GM12878 (cell line): Measurements from ENCODE around the gene HSD11B1. TPM values are rescaled to one million over a fixed set of nuclear protein-coding genes. Genes with fewer than 3 reads are reported as not detected.

Experiments used
- ATAC-seq: fragments of 200-7000 bp; cut with Tn5 transposase; 3 replicates; pipeline ENCODE4 v1.9.1; 2020; ENCODE audit warnings: mild to moderate bottlenecking, moderate library complexity
- BruUV-seq: library from RNA; stranded (reverse); fragments of 400-500 nt; replicated peaks from 2 replicates; lab custom pipeline; 2021; lab: Mats Ljungman, UMichigan
- CTCF ChIA-PET: fragments of 300-600 bp; sonication (Branson Sonifier 250); formaldehyde crosslinking; extraction: SDS; loops from one replicate; lab custom pipeline; 2021; ENCODE audit warnings: inconsistent platforms; lab: Yijun Ruan, JAX
- POLR2A ChIA-PET: fragments of 350-600 bp; formaldehyde crosslinking; extraction: SDS; loops from one replicate; lab custom pipeline; 2021; ENCODE audit warnings: inconsistent platforms; lab: Charles Lee
- RAD21 ChIA-PET: fragments of 300-600 bp; sonication (Branson Sonifier 250); formaldehyde crosslinking; loops from one replicate; lab custom pipeline; 2023; ENCODE audit warnings: antibody characterized with exemption; ENCODE audit not compliant: unreplicated experiment; lab: Charles Lee
- SMC1A ChIA-PET: fragments of 300-600 bp; sonication (Branson Sonifier 250); formaldehyde crosslinking; loops from one replicate; lab custom pipeline; 2023; ENCODE audit not compliant: unreplicated experiment, uncharacterized antibody; lab: Charles Lee
- DNase-seq: peaks from one replicate; pipeline ENCODE4 v3.0.0-alpha.2; 2011; ENCODE audit warnings: low read depth, low spot score
- FAIRE-seq: peaks from 3 replicates; lab custom pipeline; 2011; peaks lifted over from hg19 to GRCh38; lab: Jason Lieb, UNC
- H2AFZ ChIP-seq: 2 replicates; pipeline ENCODE4 v1.6.0; 2011; ENCODE audit warnings: low read depth, low read length, control low read depth; ENCODE audit not compliant: control insufficient read depth
- H3K27ac ChIP-seq: 2 replicates; pipeline ENCODE4 v1.5.1; 2011; ENCODE audit warnings: control low read depth; ENCODE audit not compliant: control insufficient read depth, insufficient read depth
- H3K27me3 ChIP-seq, 2 experiments: replicated peaks in 1 of 2; 2 replicates each; pipeline versions ENCODE4 v1.6.0 to v1.6.1; 2011; ENCODE audit warnings: low read length in 1 of 2; ENCODE audit not compliant: control insufficient read depth in 2 of 2, insufficient read depth in 2 of 2
- H3K36me3 ChIP-seq, 2 experiments: 2 replicates each; pipeline ENCODE4 v1.5.1; 2011; ENCODE audit warnings: low read length in 1 of 2; ENCODE audit not compliant: control insufficient read depth in 2 of 2, insufficient read depth in 2 of 2
- H3K4me1 ChIP-seq: 2 replicates; pipeline ENCODE4 v1.6.1; 2011; ENCODE audit warnings: mild to moderate bottlenecking, low read length, moderate library complexity, mixed read lengths; ENCODE audit not compliant: control insufficient read depth, insufficient read depth
- H3K4me2 ChIP-seq: 2 replicates; pipeline ENCODE4 v1.6.0; 2011; ENCODE audit warnings: control low read depth; ENCODE audit not compliant: control insufficient read depth, insufficient read depth
- H3K4me3 ChIP-seq: fragments of 200-600 bp; sonication (generic); 2 replicates; pipeline ENCODE4 v1.5.1; 2016
- H3K79me2 ChIP-seq: 2 replicates; pipeline ENCODE4 v1.6.0; 2011; ENCODE audit warnings: low read length; ENCODE audit not compliant: control insufficient read depth, insufficient read depth
- H3K9ac ChIP-seq: 2 replicates; pipeline ENCODE4 v1.8.0; 2011; ENCODE audit warnings: low read length, control low read depth, mixed read lengths; ENCODE audit not compliant: control insufficient read depth, insufficient read depth
- H3K9me3 ChIP-seq: replicated peaks from 3 replicates; pipeline ENCODE4 v1.5.1; 2011; ENCODE audit warnings: mild to moderate bottlenecking, low read length; ENCODE audit not compliant: control insufficient read depth, insufficient read depth
- H4K20me1 ChIP-seq: 2 replicates; pipeline ENCODE4 v1.6.0; 2011; ENCODE audit not compliant: control insufficient read depth, insufficient read depth
- ASH2L ChIP-seq: fragments of 300-600, 200-600 bp; sonication (generic); IDR thresholded peaks from 2 replicates; pipeline ENCODE4 v1.6.1; 2017; ENCODE audit warnings: low read depth, mild to moderate bottlenecking, borderline replicate concordance
- DPF2 ChIP-seq: fragments of 450-650 bp; IDR thresholded peaks from 2 replicates; pipeline ENCODE4 v1.6.1; 2017; ENCODE audit warnings: mild to moderate bottlenecking
- E2F4 ChIP-seq: IDR thresholded peaks from 2 replicates; pipeline ENCODE4 v1.6.1; 2012; ENCODE audit warnings: low read depth, low read length, improper control_type of control experiment
- EGR1 ChIP-seq, 2 experiments: IDR thresholded peaks; 1 replicate in 1 of 2; 2 replicates in 1 of 2; pipeline ENCODE4 v1.6.1; 2011 to 2012; ENCODE audit warnings: low read depth in 2 of 2, low read length in 2 of 2, borderline replicate concordance in 1 of 2, mild to moderate bottlenecking in 1 of 2, moderate library complexity in 1 of 2
- HDGF ChIP-seq: fragments of 450-650 bp; IDR thresholded peaks from 2 replicates; pipeline ENCODE4 v1.6.1; 2016; ENCODE audit warnings: antibody characterized with exemption
- IKZF1 ChIP-seq: fragments of 450-650 bp; conservative IDR thresholded peaks from 2 replicates; pipeline ENCODE4 v1.6.1; 2017; ENCODE audit warnings: antibody characterized with exemption, mild to moderate bottlenecking
- MEF2A ChIP-seq: IDR thresholded peaks from 2 replicates; pipeline ENCODE4 v1.6.1; 2011; ENCODE audit warnings: low read depth, mild to moderate bottlenecking, low read length, moderate library complexity; ENCODE audit not compliant: insufficient read depth
- NBN ChIP-seq: fragments of 450-650 bp; IDR thresholded peaks from 2 replicates; pipeline ENCODE4 v1.6.1; 2016
- NFYB ChIP-seq: IDR thresholded peaks from 2 replicates; pipeline ENCODE4 v1.6.1; 2011; ENCODE audit warnings: low read depth, mild to moderate bottlenecking, low read length, improper control_type of control experiment, moderate library complexity; ENCODE audit not compliant: insufficient read depth
- NR2C2 ChIP-seq: IDR thresholded peaks from 2 replicates; pipeline ENCODE4 v1.6.1; 2011; ENCODE audit warnings: borderline replicate concordance, low read depth; ENCODE audit not compliant: control insufficient read depth, insufficient read length
- SPI1 ChIP-seq: IDR thresholded peaks from 2 replicates; pipeline ENCODE4 v1.6.1; 2011; ENCODE audit warnings: low read depth, mild to moderate bottlenecking, low read length, moderate library complexity, borderline replicate concordance; ENCODE audit not compliant: insufficient read depth
- SREBF1 ChIP-seq: IDR thresholded peaks from 2 replicates; pipeline ENCODE4 v1.6.1; 2012; ENCODE audit warnings: mild to moderate bottlenecking, low read length
- USF1 ChIP-seq: IDR thresholded peaks from 2 replicates; pipeline ENCODE4 v1.6.1; 2011; ENCODE audit warnings: borderline replicate concordance, low read depth, mild to moderate bottlenecking, moderate library complexity, mixed read lengths, low read length; ENCODE audit not compliant: insufficient read depth; ENCODE audit errors: extremely low read length
- ZNF207 ChIP-seq: fragments of 450-650 bp; IDR thresholded peaks from 2 replicates; pipeline ENCODE4 v1.6.1; 2014; ENCODE audit warnings: antibody characterized with exemption, mild to moderate bottlenecking, borderline replicate concordance
- WGBS: methylation state at CpG from one replicate; pipeline ENCODE4 v1.1.6; 2016; ENCODE audit warnings: low lambda C conversion rate; ENCODE audit not compliant: insufficient replicate concordance, insufficient coverage; ENCODE audit errors: missing lambda C conversion rate; 5-methylcytosine and 5-hydroxymethylcytosine counted together
- in situ Hi-C: fragments of 300-500 bp; cut with MboI; formaldehyde crosslinking; loops from 9 replicates; pipeline ENCODE4 v1.14.3; 2018; ENCODE audit warnings: mixed read lengths
- intact Hi-C: fragments of 100-400 bp; cut with micrococcal nuclease; formaldehyde crosslinking; loops from one replicate; pipeline ENCODE4 v1.14.2; 2022; ENCODE audit not compliant: unreplicated experiment
- polyA plus RNA-seq, 11 experiments: library from polyadenylated mRNA; depleted of rRNA in 4 of 11; unstranded in 6 of 11; stranded (reverse) in 5 of 11; fragments of >200 nt; fragmentation: Nextera tagmentation in 4 of 11; fragmentation: Illumina TruSeq in 1 of 11; extraction: Ambion mirVana in 4 of 11; extraction: Trizol in 1 of 11; gene quantifications; 1 replicate in 1 of 11; 2 replicates in 10 of 11; pipeline versions ENCODE4 v1.2.1 to v1.2.3, GENCODE V29; 2011 to 2016; ENCODE audit warnings: inconsistent platforms in 2 of 11, missing spikeins in 2 of 11, low read depth in 1 of 11
- total RNA-seq, 4 experiments: library from RNA; depleted of rRNA in 3 of 4; stranded (reverse); fragments of >200 nt in 3 of 4; fragmentation: Illumina TruSeq in 1 of 4; extraction: Trizol in 1 of 4; gene quantifications; 2 replicates each; pipeline versions ENCODE4 v1.2.1 to v1.2.3, GENCODE V29; 2013 to 2021
- TF ChIP-seq, protein P1 (sequence below): fragments of 450-650 bp; formaldehyde crosslinking; IDR thresholded peaks from 2 replicates; pipeline ENCODE4 v1.4.0; 2022; ENCODE audit warnings: mild to moderate bottlenecking, moderate library complexity
- TF ChIP-seq, protein P2 (sequence below): fragments of 450-650 bp; IDR thresholded peaks from 2 replicates; pipeline ENCODE4 v1.6.1; 2016; ENCODE audit warnings: mild to moderate bottlenecking

The HSD11B1 gene
- total and polyA plus RNA-seq, 10 of the 15 experiments (the other 5 are each of a cell fraction or from before 2014, with no cell fraction given) = 0.04 to 0.27 (median 0.15) TPM; not detected in 7

DNA sequence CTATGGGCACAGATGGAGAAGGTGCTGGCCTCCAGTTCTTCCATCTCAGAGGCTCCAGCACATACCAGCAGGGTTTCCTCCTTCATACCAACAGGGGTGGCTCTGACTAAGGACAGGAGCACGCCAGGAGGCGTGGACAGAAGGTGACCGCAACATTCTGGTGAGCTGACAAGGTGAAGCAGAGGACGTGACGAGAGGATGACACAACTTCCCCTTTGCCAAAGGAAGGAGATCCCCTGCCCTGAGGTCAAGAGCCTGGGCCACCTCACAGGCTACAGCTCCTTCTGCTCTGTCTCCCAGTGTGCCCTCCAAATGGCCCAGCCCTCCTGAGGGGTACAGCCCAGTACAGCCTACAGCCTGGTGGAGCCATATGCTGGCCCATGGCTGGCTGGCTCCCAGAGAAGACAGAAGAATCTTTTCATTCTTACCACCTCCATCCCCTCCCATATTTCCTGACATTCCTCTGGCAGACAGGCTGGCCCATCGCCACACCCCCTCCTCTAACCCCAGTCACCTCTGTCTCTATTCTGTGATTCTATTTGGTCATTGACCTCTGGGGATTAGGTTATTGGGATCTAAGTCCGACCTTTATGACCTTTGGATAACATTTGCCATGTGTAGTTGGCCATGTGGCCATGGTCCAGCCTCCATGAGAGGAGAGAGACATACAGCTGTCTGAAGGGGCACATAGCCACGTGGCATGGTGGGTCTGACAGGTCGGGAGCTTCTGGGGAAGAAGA lies 47.3 kb upstream of the HSD11B1 start:
- peak; percentile 69 for ATAC-seq
- ChIA-PET CTCF (interaction anchor here (0.9 to 2.7 kb wide), 8 partner anchors 17 to 93 kb away, joined by 3 to 23 read pairs (median 4); partner anchors contain the start of gene G0S2), RAD21 (interaction anchor here (0.8 to 15.7 kb wide), 8 partner anchors 12 to 110 kb away, joined by 3 to 195 read pairs (median 4); partner anchors contain the start of gene G0S2), POLR2A (interaction anchor here (0.6 to 3.6 kb wide), 5 partner anchors 11 to 110 kb away, joined by 3 to 43 read pairs (median 4); partner anchors contain the start of gene G0S2), SMC1A (interaction anchor here (0.8 to 17.6 kb wide), 7 partner anchors 8 to 30 kb away, joined by 3 to 261 read pairs (median 5); partner anchors contain the start of gene G0S2)
- no peak for DNase-seq
- Histone ChIP-seq H2AFZ (no peak overlapping the region; the same call in 1 of the 2 replicates), H3K36me3 (no peaks in the 10 kb centered on the region), H3K9me3 (no peaks in the 10 kb centered on the region), H3K4me3 (no peak overlapping the region), H3K4me1 (peaks cover 23% of the 10 kb centered on the region), H3K9ac (no peak overlapping the region), H3K4me2 (peak overlapping the region; percentile 47; the same call in 1 of the 2 replicates), H4K20me1 (no peaks in the 10 kb centered on the region), H3K79me2 (no peaks in the 10 kb centered on the region), H3K27ac (no peak overlapping the region), H3K27me3 (no peaks in the 10 kb centered on the region; a peak in 1 of 4 replicates)
- no TSS peak for BruUV-seq
- no peak for FAIRE-seq
- in situ Hi-C loops = no loop called here
- intact Hi-C loops = loop anchor here (5.0 kb wide), 1 partner anchor 735 kb away; no protein-coding TSS in a partner anchor
- 36% methylated on average over 9 of the region's 9 CpGs for WGBS
- no peak for TF ChIP-seq HDGF
- TF ChIP-seq MEF2A = no peak
- TF ChIP-seq, protein P1, sequence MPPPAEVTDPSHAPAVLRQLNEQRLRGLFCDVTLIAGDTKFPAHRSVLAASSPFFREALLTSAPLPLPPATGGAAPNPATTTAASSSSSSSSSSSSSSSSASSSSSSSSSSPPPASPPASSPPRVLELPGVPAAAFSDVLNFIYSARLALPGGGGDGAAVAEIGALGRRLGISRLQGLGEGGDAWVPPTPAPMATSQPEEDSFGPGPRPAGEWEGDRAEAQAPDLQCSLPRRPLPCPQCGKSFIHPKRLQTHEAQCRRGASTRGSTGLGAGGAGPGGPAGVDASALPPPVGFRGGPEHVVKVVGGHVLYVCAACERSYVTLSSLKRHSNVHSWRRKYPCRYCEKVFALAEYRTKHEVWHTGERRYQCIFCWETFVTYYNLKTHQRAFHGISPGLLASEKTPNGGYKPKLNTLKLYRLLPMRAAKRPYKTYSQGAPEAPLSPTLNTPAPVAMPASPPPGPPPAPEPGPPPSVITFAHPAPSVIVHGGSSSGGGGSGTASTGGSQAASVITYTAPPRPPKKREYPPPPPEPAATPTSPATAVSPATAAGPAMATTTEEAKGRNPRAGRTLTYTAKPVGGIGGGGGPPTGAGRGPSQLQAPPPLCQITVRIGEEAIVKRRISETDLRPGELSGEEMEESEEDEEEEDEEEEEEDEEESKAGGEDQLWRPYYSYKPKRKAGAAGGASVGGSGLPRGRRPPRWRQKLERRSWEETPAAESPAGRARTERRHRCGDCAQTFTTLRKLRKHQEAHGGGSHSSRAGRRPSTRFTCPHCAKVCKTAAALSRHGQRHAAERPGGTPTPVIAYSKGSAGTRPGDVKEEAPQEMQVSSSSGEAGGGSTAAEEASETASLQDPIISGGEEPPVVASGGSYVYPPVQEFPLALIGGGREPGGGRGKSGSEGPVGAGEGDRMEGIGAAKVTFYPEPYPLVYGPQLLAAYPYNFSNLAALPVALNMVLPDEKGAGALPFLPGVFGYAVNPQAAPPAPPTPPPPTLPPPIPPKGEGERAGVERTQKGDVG (CRISPR knock-in tag) = no peak
- TF ChIP-seq ASH2L = no peak
- TF ChIP-seq IKZF1 = peak; percentile 52; the same call in 1 of the 2 replicates
- TF ChIP-seq SPI1 = no peak
- TF ChIP-seq EGR1 (IDR thresholded peaks at IDR 0.05; ENCODE audit: borderline replicate concordance in 1 of 2, low read depth in 2 of 2, low read length in 2 of 2) = no peak
- TF ChIP-seq E2F4 = no peak
- no peak for TF ChIP-seq NBN
- no peak for TF ChIP-seq ZNF207
- TF ChIP-seq DPF2 = 0 out of 2 replicates have a peak, but pooled peaks have one; percentile 51
- TF ChIP-seq NFYB = no peak
- no peak for TF ChIP-seq USF1
- no peak for TF ChIP-seq SREBF1
- TF ChIP-seq, protein P2, sequence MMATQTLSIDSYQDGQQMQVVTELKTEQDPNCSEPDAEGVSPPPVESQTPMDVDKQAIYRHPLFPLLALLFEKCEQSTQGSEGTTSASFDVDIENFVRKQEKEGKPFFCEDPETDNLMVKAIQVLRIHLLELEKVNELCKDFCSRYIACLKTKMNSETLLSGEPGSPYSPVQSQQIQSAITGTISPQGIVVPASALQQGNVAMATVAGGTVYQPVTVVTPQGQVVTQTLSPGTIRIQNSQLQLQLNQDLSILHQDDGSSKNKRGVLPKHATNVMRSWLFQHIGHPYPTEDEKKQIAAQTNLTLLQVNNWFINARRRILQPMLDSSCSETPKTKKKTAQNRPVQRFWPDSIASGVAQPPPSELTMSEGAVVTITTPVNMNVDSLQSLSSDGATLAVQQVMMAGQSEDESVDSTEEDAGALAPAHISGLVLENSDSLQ = peak; percentile 29; the same call in 1 of the 2 replicates
- no peak for TF ChIP-seq NR2C2
